ENCODE measurements around the gene TST.

The TST gene

DNA sequence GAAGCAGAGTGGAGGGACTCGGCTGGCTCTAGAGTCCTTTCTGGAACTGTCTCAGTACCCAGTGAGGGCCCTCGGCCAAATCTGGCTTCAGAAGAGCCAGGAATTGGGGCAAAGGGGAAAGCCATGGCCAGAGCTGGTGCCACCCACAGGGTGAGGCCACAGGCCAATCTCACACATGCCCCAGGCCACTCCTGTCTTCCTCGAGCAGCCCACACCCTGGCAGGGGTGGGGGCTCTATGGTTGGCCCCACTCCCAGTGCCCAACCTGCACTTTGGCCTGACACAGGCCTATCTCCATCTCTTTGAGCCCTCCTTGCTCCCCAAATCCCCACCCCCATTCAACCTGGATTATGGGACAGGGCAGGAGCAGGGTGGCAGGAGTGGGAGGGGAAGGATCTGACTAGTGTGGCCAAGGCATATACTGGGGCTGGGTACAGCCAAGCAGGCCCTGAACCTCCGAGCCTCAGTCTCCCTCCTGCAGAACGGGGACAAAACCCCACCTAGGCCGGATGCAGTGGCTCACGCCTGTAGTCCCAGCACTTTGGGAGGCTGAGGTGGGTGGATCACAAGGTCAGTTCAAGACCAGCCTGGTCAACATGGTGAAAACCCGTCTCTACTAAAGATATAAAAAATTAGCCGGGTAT lies 6.9 kb downstream of the TST start:
- H2AFZ ChIP-seq (ENCODE audit: low read length, unreplicated experiment): no peak overlapping the region
- no peaks in the 10 kb centered on the region for H3K36me3 ChIP-seq (ENCODE audit: insufficient read depth, low read length)
- 0 out of 2 replicates have a peak, but pooled peaks cover 3% of the 10 kb centered on the region for H3K27me3 ChIP-seq (ENCODE audit: insufficient read depth, low read length)
- no peak overlapping the region for H3K4me3 ChIP-seq (ENCODE audit: low read depth, low read length)
- H3K4me1 ChIP-seq (ENCODE audit: control insufficient read depth, insufficient read depth, low read length, unreplicated experiment): no peaks in the 10 kb centered on the region
- H3K79me2 ChIP-seq (ENCODE audit: control insufficient read depth, insufficient read depth, low read length, unreplicated experiment): no peaks in the 10 kb centered on the region
- no peak overlapping the region for H3K27ac ChIP-seq (ENCODE audit: low read depth, low read length)

DNA sequence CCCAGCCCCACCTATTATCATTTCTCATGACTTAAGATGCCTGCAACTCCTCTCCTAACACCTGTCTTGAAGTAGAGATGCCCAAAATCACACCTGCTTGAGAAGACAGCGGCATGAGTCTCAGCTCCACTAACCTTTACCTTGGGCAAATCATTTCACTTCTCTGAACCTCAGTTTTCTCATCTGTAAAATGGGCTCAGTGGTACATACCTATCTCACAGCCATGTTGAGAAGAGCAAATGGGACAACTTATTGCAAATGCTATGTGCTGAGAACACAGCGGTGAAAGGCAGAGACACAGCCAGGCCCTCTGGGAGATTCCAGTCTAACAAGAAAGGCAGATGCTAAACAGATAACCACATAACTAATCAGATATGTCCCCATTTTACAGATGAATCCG lies 7.8 kb downstream of the TST start:
- no peaks in the 10 kb centered on the region for H3K36me3 ChIP-seq (ENCODE audit: insufficient read depth, low read length)
- H3K4me1 ChIP-seq (ENCODE audit: control insufficient read depth, insufficient read depth, low read length, unreplicated experiment): no peaks in the 10 kb centered on the region
- peaks cover 3% of the 10 kb centered on the region; the same call in 1 of the 2 replicates for H3K27me3 ChIP-seq (ENCODE audit: insufficient read depth, low read length)
- no peak overlapping the region for H3K4me3 ChIP-seq (ENCODE audit: low read depth, low read length)
- no peaks in the 10 kb centered on the region for H3K79me2 ChIP-seq (ENCODE audit: control insufficient read depth, insufficient read depth, low read length, unreplicated experiment)
- no peak overlapping the region for H2AFZ ChIP-seq (ENCODE audit: low read length, unreplicated experiment)
- H3K27ac ChIP-seq (ENCODE audit: low read depth, low read length): no peak overlapping the region

DNA sequence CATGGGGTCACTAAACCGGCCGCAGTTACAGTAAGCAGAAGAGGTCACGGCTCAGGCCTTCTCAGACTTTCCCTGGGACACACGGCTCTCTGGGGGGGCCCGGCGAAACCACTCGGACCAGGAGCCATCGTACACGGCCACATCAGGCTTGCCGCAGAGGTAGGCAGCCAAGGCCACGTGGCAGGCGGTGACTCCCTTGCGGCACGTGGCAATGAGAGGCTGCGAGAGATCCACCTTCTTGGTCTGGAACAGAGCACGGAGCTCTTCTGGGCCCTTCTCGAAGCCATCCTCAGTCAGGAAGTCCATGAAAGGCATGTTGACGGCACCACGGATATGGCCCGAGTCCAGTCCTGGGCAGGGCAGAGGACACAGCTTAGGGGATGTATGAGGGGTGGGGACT lies 8.3 kb downstream of the TST start:
- Histone ChIP-seq H3K4me1 (ENCODE audit: control insufficient read depth, insufficient read depth, low read length, unreplicated experiment) (no peaks in the 10 kb centered on the region), H3K4me3 (ENCODE audit: low read depth, low read length) (no peak overlapping the region), H3K79me2 (ENCODE audit: control insufficient read depth, insufficient read depth, low read length, unreplicated experiment) (no peaks in the 10 kb centered on the region), H3K36me3 (ENCODE audit: insufficient read depth, low read length) (no peaks in the 10 kb centered on the region), H3K27me3 (ENCODE audit: insufficient read depth, low read length) (peaks cover 3% of the 10 kb centered on the region; the same call in 1 of the 2 replicates), H2AFZ (ENCODE audit: low read length, unreplicated experiment) (no peak overlapping the region), H3K27ac (ENCODE audit: low read depth, low read length) (no peak overlapping the region)

DNA sequence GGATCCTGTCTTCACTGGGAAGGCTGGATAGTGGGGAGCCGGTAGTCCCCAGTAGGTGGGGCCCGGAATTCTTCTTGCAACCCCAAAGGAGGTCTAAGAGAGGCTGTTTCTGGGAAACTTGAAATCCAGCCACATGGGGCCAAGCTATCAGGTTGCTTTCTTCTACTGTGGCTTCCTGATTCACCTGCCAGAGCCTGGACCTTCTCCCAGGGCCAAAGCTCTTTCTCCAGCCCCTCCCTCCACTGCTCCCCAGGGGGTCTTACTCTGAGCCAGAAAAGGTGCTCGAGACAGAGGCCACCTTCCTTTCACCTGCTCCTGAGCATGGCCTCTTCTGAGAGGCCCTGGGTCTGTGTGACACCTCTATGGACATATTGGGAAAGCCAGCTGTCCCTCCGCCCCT lies 9.1 kb downstream of the TST start:
- Histone ChIP-seq H3K4me3 (ENCODE audit: low read depth, low read length) (no peak overlapping the region), H2AFZ (ENCODE audit: low read length, unreplicated experiment) (no peak overlapping the region), H3K27me3 (ENCODE audit: insufficient read depth, low read length) (peaks cover 6% of the 10 kb centered on the region), H3K79me2 (ENCODE audit: control insufficient read depth, insufficient read depth, low read length, unreplicated experiment) (no peaks in the 10 kb centered on the region), H3K36me3 (ENCODE audit: insufficient read depth, low read length) (no peaks in the 10 kb centered on the region), H3K4me1 (ENCODE audit: control insufficient read depth, insufficient read depth, low read length, unreplicated experiment) (no peaks in the 10 kb centered on the region), H3K27ac (ENCODE audit: low read depth, low read length) (no peak overlapping the region)

DNA sequence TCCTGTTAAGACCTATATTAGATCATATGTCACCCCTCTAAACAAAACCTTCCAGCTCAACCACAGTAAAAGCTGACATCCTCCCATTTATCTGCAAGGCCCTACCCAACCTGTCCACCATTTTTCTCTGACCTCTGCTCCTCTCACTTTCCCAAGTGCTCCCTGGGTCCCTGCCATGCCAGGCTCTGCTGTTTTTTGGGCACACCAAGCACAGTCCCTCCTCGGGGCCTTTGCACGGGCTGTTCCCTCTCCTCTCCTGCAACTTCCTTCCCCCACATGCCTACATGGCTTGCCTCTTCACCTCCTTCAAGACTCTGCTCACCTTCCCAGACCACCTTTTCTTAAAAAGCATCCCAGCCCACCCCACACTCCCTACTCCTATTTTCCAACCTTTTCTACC lies 9.8 kb downstream of the TST start:
- H3K27ac ChIP-seq (ENCODE audit: low read depth, low read length): no peak overlapping the region
- H3K27me3 ChIP-seq (ENCODE audit: insufficient read depth, low read length): peaks cover 10% of the 10 kb centered on the region
- no peaks in the 10 kb centered on the region for H3K36me3 ChIP-seq (ENCODE audit: insufficient read depth, low read length)
- no peaks in the 10 kb centered on the region for H3K4me1 ChIP-seq (ENCODE audit: control insufficient read depth, insufficient read depth, low read length, unreplicated experiment)
- H2AFZ ChIP-seq (ENCODE audit: low read length, unreplicated experiment): no peak overlapping the region
- no peak overlapping the region for H3K4me3 ChIP-seq (ENCODE audit: low read depth, low read length)
- no peaks in the 10 kb centered on the region for H3K79me2 ChIP-seq (ENCODE audit: control insufficient read depth, insufficient read depth, low read length, unreplicated experiment)

DNA sequence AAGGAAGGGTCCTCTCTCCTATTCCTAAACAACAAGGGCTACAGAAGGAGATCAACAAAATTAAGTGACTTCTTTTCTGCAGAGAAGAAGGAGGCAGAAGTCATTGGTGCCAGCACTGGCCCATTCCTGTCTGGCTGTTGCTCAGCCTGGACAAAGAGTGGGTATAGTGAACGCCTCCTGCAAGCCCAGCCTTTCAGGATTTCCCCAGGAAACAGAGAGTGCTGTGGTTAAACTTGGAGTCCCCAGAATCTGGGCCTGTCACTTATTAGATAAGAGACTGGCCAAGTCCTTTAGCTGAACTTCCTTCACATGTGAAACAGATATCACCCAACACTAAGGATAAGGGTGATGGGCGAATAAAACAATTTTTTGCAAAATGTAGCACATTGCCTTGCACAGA lies 10.9 kb downstream of the TST start:
- H3K79me2 ChIP-seq (ENCODE audit: control insufficient read depth, insufficient read depth, low read length, unreplicated experiment): no peaks in the 10 kb centered on the region
- H2AFZ ChIP-seq (ENCODE audit: low read length, unreplicated experiment): no peak overlapping the region
- H3K4me3 ChIP-seq (ENCODE audit: low read depth, low read length): no peak overlapping the region
- no peaks in the 10 kb centered on the region for H3K36me3 ChIP-seq (ENCODE audit: insufficient read depth, low read length)
- no peak overlapping the region for H3K27ac ChIP-seq (ENCODE audit: low read depth, low read length)
- H3K4me1 ChIP-seq (ENCODE audit: control insufficient read depth, insufficient read depth, low read length, unreplicated experiment): no peaks in the 10 kb centered on the region
- peaks cover 10% of the 10 kb centered on the region for H3K27me3 ChIP-seq (ENCODE audit: insufficient read depth, low read length)

DNA sequence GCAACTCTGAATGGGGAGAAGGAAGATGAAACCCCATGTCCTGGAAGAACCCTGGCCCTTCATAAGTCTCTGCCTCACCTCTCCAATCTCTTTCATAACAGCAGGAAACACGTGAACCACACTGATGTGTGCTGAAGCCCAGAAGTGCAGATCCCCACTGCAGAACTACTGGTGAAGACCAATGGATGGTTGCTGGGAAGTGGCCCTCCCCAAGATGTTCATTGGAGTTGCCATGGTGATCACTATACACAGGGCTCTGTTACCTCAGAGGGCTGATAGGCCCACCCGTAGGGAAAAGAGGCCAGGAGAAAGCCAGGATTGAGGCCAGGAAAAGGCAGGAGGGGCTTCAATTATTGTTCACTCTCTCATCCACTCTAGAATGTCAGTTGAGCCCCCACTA lies 11.6 kb downstream of the TST start:
- no peak overlapping the region for H3K4me3 ChIP-seq (ENCODE audit: low read depth, low read length)
- peaks cover 10% of the 10 kb centered on the region for H3K27me3 ChIP-seq (ENCODE audit: insufficient read depth, low read length)
- H3K4me1 ChIP-seq (ENCODE audit: control insufficient read depth, insufficient read depth, low read length, unreplicated experiment): no peaks in the 10 kb centered on the region
- no peaks in the 10 kb centered on the region for H3K79me2 ChIP-seq (ENCODE audit: control insufficient read depth, insufficient read depth, low read length, unreplicated experiment)
- H2AFZ ChIP-seq (ENCODE audit: low read length, unreplicated experiment): no peak overlapping the region
- no peaks in the 10 kb centered on the region for H3K36me3 ChIP-seq (ENCODE audit: insufficient read depth, low read length)
- no peak overlapping the region for H3K27ac ChIP-seq (ENCODE audit: low read depth, low read length)

DNA sequence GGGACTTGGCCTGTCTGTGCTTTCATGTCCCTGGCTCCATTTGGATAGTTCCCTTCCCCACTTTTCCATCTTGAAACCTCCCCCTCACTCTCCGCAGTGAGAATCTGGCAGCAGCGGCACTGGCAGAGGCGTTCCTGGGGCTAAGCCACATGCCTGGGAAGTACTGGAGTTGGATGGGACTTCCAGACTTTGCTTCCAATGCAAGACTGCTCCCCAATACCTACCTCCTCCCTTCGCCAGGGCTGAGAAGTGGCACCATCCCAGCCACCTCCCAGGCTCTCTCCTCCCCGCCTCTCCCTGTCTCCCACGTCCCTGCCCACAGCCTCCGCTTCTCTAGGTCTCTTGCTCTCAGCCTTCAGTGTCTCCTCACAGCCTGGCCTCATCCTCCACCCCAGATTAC lies 16.6 kb downstream of the TST start:
- H3K27me3 ChIP-seq (ENCODE audit: insufficient read depth, low read length): peaks cover 7% of the 10 kb centered on the region
- H2AFZ ChIP-seq (ENCODE audit: low read length, unreplicated experiment): no peak overlapping the region
- no peak overlapping the region for H3K4me3 ChIP-seq (ENCODE audit: low read depth, low read length)
- H3K4me1 ChIP-seq (ENCODE audit: control insufficient read depth, insufficient read depth, low read length, unreplicated experiment): peaks cover 7% of the 10 kb centered on the region
- H3K79me2 ChIP-seq (ENCODE audit: control insufficient read depth, insufficient read depth, low read length, unreplicated experiment): no peaks in the 10 kb centered on the region
- no peaks in the 10 kb centered on the region for H3K36me3 ChIP-seq (ENCODE audit: insufficient read depth, low read length)
- no peak overlapping the region for H3K27ac ChIP-seq (ENCODE audit: low read depth, low read length)

DNA sequence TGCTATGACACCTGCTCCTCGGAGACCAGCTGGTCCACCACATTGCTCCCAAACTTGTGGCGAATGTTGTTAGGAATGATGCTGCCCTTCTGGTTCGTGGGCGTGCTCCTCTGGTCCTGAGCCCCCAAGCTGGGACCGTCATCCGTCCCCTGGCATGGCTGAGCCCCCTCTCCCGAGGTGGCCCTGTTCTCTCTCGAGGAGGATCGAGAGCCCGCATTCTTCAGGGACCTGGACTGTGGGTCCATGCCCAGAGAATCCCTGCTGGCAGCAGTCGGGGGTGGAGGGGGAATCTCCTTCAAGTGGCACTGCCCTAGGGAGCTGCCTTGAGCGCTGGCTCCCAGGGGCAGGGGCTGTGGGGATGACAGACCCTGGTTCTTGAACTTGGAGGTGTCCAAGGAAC lies 17.4 kb downstream of the TST start:
- H3K27me3 ChIP-seq (ENCODE audit: insufficient read depth, low read length): peaks cover 7% of the 10 kb centered on the region
- H3K4me1 ChIP-seq (ENCODE audit: control insufficient read depth, insufficient read depth, low read length, unreplicated experiment): peaks cover 7% of the 10 kb centered on the region
- no peak overlapping the region for H2AFZ ChIP-seq (ENCODE audit: low read length, unreplicated experiment)
- H3K27ac ChIP-seq (ENCODE audit: low read depth, low read length): no peak overlapping the region
- H3K4me3 ChIP-seq (ENCODE audit: low read depth, low read length): no peak overlapping the region
- H3K79me2 ChIP-seq (ENCODE audit: control insufficient read depth, insufficient read depth, low read length, unreplicated experiment): no peaks in the 10 kb centered on the region
- no peaks in the 10 kb centered on the region for H3K36me3 ChIP-seq (ENCODE audit: insufficient read depth, low read length)

DNA sequence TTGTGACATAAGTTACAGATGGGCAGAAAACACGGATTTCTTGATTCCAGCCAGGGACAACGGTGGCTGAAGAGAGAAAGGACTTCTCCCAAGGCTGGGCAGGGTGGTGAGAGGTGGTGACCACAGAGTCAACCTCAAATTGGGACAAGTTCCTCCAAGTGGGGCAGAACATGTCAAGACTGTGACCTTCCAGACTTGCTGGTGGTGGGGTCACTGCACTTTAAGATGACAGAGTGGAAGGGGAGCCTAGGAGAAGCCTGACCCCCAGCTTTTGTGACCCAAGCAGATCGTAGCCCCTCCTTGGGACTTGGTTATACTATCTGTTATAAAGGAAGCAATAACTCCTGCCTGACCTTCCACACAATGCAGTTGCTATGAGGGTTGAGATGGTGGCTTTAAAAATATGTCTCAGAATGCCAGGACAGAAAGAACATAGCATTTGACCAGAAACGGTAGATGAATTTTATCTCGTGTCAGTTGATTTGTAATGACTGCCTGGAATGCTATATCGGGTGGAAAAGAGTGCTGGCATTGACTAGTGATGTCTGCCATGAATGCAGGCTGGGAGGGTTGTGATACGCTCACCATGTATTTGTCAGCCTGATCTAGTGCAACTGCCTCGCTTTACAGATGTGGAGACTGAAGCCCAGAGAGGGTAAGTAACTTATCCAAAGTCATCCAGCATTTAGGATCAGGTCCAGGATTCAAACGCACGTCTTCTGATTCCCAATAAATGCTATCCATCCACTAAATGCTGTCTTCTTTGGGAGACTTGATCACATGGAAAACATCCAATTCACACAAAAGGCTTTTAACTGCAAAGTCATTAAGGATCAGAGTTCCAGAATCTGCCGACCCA lies 18.3 kb downstream of the TST start:
- Histone ChIP-seq H3K36me3 (ENCODE audit: insufficient read depth, low read length) (no peaks in the 10 kb centered on the region), H3K79me2 (ENCODE audit: control insufficient read depth, insufficient read depth, low read length, unreplicated experiment) (no peaks in the 10 kb centered on the region), H2AFZ (ENCODE audit: low read length, unreplicated experiment) (no peak overlapping the region), H3K27me3 (ENCODE audit: insufficient read depth, low read length) (peaks cover 7% of the 10 kb centered on the region; the same call in 1 of the 2 replicates), H3K4me1 (ENCODE audit: control insufficient read depth, insufficient read depth, low read length, unreplicated experiment) (peaks cover 7% of the 10 kb centered on the region), H3K4me3 (ENCODE audit: low read depth, low read length) (no peak overlapping the region), H3K27ac (ENCODE audit: low read depth, low read length) (no peak overlapping the region)

DNA sequence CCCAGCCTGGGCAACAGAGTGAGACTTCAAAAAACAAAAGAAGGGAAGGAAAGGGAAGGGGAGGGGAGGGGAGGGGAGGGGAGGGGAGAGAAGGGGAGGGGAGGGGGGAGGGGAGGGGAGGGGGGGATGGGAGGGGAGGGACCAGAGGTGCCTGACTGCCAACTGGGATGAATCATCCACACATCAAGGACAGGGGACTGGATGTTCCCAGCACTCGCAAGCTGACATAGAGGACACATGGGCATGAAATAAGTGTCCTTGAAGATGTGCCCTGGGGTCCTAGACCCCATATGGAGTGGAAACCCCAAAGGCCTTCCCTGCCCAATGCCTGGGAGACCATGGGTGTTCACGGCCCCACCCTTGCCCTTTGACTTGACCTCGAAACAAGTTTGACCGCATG lies 19.8 kb downstream of the TST start:
- H3K27me3 ChIP-seq (ENCODE audit: insufficient read depth, low read length): no peaks in the 10 kb centered on the region
- H3K79me2 ChIP-seq (ENCODE audit: control insufficient read depth, insufficient read depth, low read length, unreplicated experiment): no peaks in the 10 kb centered on the region
- no peaks in the 10 kb centered on the region for H3K36me3 ChIP-seq (ENCODE audit: insufficient read depth, low read length)
- H3K4me1 ChIP-seq (ENCODE audit: control insufficient read depth, insufficient read depth, low read length, unreplicated experiment): peaks cover 7% of the 10 kb centered on the region
- H2AFZ ChIP-seq (ENCODE audit: low read length, unreplicated experiment): no peak overlapping the region
- no peak overlapping the region for H3K27ac ChIP-seq (ENCODE audit: low read depth, low read length)
- no peak overlapping the region for H3K4me3 ChIP-seq (ENCODE audit: low read depth, low read length)

Measured in ACC112 (cell line).